Neuronal stem cell (in vitro differentiated cells): ENCODE data around the gene PIK3R1.
A peak's percentile ranks its signal among the peaks of the same experiment; 100 is the strongest.

Experiments used
- DNase-seq: peaks from one replicate; pipeline ENCODE4 v3.0.0-alpha.2; 2013; ENCODE audit warnings: low spot score
- H2AFZ ChIP-seq: one replicate; pipeline ENCODE4 v1.6.1; 2013; ENCODE audit warnings: mild to moderate bottlenecking, low read length, inconsistent platforms
- H2AK5ac ChIP-seq: 2 replicates; pipeline ENCODE4 v1.6.1; 2013; ENCODE audit warnings: low read depth, mild to moderate bottlenecking, inconsistent platforms, low read length, moderate library complexity, mixed read lengths
- H2BK120ac ChIP-seq: 2 replicates; pipeline ENCODE4 v1.6.1; 2013; ENCODE audit warnings: low read depth, mild to moderate bottlenecking, inconsistent platforms, low read length, moderate library complexity, mixed read lengths
- H2BK12ac ChIP-seq: one replicate; pipeline ENCODE4 v1.6.1; 2013; ENCODE audit warnings: low read length, inconsistent platforms
- H2BK15ac ChIP-seq: 2 replicates; pipeline ENCODE4 v1.6.1; 2013; ENCODE audit warnings: mild to moderate bottlenecking, low read length, inconsistent platforms, mixed read lengths
- H2BK5ac ChIP-seq: one replicate; pipeline ENCODE4 v1.6.1; 2013; ENCODE audit warnings: inconsistent platforms, mild to moderate bottlenecking, low read length, moderate library complexity
- H3K14ac ChIP-seq: one replicate; pipeline ENCODE4 v1.6.1; 2013; ENCODE audit warnings: low read length, inconsistent platforms
- H3K18ac ChIP-seq: 2 replicates; pipeline ENCODE4 v1.6.1; 2013; ENCODE audit warnings: low read length, inconsistent platforms
- H3K23ac ChIP-seq: 2 replicates; pipeline ENCODE4 v1.6.1; 2013; ENCODE audit warnings: low read depth, mild to moderate bottlenecking, mixed read lengths, low read length, inconsistent platforms; ENCODE audit not compliant: poor library complexity
- H3K27ac ChIP-seq: replicated peaks from 3 replicates; pipeline ENCODE4 v1.5.1; 2013; ENCODE audit warnings: low read length, inconsistent platforms
- H3K27me3 ChIP-seq, 3 experiments: 2 replicates each; pipeline ENCODE4 v1.6.1; 2013; ENCODE audit warnings: low read length in 3 of 3, mild to moderate bottlenecking in 2 of 3, inconsistent platforms in 1 of 3, low read depth in 1 of 3, mixed read lengths in 1 of 3, moderate library complexity in 1 of 3; ENCODE audit not compliant: control insufficient read depth in 3 of 3, insufficient read depth in 3 of 3
- H3K36me3 ChIP-seq, 2 donors: replicated peaks in 1 of 2; 2 replicates each; pipeline ENCODE4 v1.6.1; 2013; ENCODE audit warnings: low read length in 2 of 2; ENCODE audit not compliant: control insufficient read depth in 2 of 2, insufficient read depth in 2 of 2
- H3K4ac ChIP-seq: 2 replicates; pipeline ENCODE4 v1.6.1; 2013; ENCODE audit warnings: inconsistent platforms, mild to moderate bottlenecking, low read length, moderate library complexity
- H3K4me1 ChIP-seq, 2 donors: 1 replicate in 1 of 2; 2 replicates in 1 of 2; pipeline ENCODE4 v1.6.1; 2013; ENCODE audit warnings: low read length in 2 of 2, low read depth in 1 of 2; ENCODE audit not compliant: control insufficient read depth in 2 of 2, insufficient read depth in 1 of 2
- H3K4me2 ChIP-seq: one replicate; pipeline ENCODE4 v1.6.1; 2013; ENCODE audit warnings: mild to moderate bottlenecking, low read length, inconsistent platforms; ENCODE audit not compliant: insufficient read depth, poor library complexity, severe bottlenecking
- H3K4me3 ChIP-seq, 2 donors: 2 replicates each; pipeline ENCODE4 v1.5.1; 2013; ENCODE audit warnings: low read length in 2 of 2, mild to moderate bottlenecking in 2 of 2, inconsistent platforms in 1 of 2, moderate library complexity in 1 of 2
- H3K79me1 ChIP-seq: one replicate; pipeline ENCODE4 v1.6.1; 2013; ENCODE audit warnings: low read depth, mild to moderate bottlenecking, inconsistent platforms, low read length, moderate library complexity
- H3K9ac ChIP-seq: one replicate; pipeline ENCODE4 v1.6.1; 2013; ENCODE audit warnings: mild to moderate bottlenecking, low read depth, low read length, inconsistent platforms; ENCODE audit not compliant: poor library complexity
- H3K9me3 ChIP-seq, 2 donors: replicated peaks in 1 of 2; 2 replicates each; pipeline versions ENCODE3 to v1.6.1; 2013; ENCODE audit warnings: low read length in 2 of 2, mild to moderate bottlenecking in 2 of 2, inconsistent platforms in 1 of 2, low read depth in 1 of 2, mixed read lengths in 1 of 2, moderate library complexity in 1 of 2; ENCODE audit not compliant: control insufficient read depth in 2 of 2, insufficient read depth in 1 of 2
- H4K8ac ChIP-seq: one replicate; pipeline ENCODE4 v1.6.1; 2013; ENCODE audit warnings: low read depth, mild to moderate bottlenecking, inconsistent platforms, low read length, moderate library complexity
- H4K91ac ChIP-seq: one replicate; pipeline ENCODE4 v1.6.1; 2013; ENCODE audit warnings: low read length, low read depth, mild to moderate bottlenecking, inconsistent platforms; ENCODE audit not compliant: poor library complexity
- WGBS, 2 donors: extraction: QIAGEN DNeasy Blood & Tissue Kit; methylation state at CpG; one replicate each; pipeline ENCODE4 v1.1.7; 2013; ENCODE audit warnings: missing lambda C conversion rate in 2 of 2, mixed read lengths in 1 of 2; ENCODE audit not compliant: insufficient read length in 2 of 2, insufficient replicate concordance in 1 of 2; ENCODE audit errors: extremely low coverage in 2 of 2; 5-methylcytosine and 5-hydroxymethylcytosine counted together

The PIK3R1 gene

GRCh38 chr5:68189613-68190012 is 25.9 kb upstream of the PIK3R1 start:
- H2BK5ac ChIP-seq = no peak overlapping the region
- no peaks in the 10 kb centered on the region for H3K27me3 ChIP-seq
- no peak overlapping the region for H2BK120ac ChIP-seq
- H3K9ac ChIP-seq = no peak overlapping the region
- no peak overlapping the region for H2AK5ac ChIP-seq
- H2BK12ac ChIP-seq = no peak overlapping the region
- DNase-seq = no peak
- H3K14ac ChIP-seq = no peak overlapping the region
- no CpG with 5 or more reads among the region's 5 CpGs for WGBS, 2 donors
- no peak overlapping the region for H3K18ac ChIP-seq
- H3K36me3 ChIP-seq = no peaks in the 10 kb centered on the region
- H2AFZ ChIP-seq = peak overlapping the region; percentile 53
- H3K27ac ChIP-seq = no peak overlapping the region
- H3K79me1 ChIP-seq = no peaks in the 10 kb centered on the region
- H3K9me3 ChIP-seq = no peaks in the 10 kb centered on the region
- H2BK15ac ChIP-seq = no peak overlapping the region
- H3K4me1 ChIP-seq = peaks cover 5 to 22% of the 10 kb centered on the region in 2 donors
- no peak overlapping the region for H3K4me2 ChIP-seq
- H4K91ac ChIP-seq = no peak overlapping the region
- H3K4ac ChIP-seq = no peak overlapping the region
- no peak overlapping the region for H3K4me3 ChIP-seq
- no peak overlapping the region for H3K23ac ChIP-seq
- H4K8ac ChIP-seq = no peak overlapping the region

DNA sequence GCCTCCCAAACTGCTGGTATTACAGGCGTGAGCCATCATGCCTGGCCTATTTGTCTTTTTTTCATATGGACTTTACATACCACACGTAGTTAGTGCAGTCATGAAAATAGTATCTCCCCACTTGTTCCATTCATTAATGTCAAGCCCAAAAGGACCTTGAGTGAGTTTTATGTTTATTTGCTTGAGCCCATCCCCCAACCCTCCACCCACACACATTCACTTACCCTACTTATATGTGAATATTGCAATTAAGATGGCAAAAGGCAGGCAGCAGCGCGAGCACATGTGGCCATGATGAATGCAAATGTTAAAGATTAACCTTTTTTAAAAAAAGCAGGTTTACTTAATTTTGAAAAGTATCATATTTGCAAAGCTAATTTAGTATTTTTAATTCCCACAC is 24.9 kb upstream of the PIK3R1 start:
- H4K8ac ChIP-seq = no peak overlapping the region
- no peak overlapping the region for H4K91ac ChIP-seq
- H3K9me3 ChIP-seq = no peaks in the 10 kb centered on the region
- no peak overlapping the region for H3K14ac ChIP-seq
- H3K9ac ChIP-seq = no peak overlapping the region
- no CpG with 5 or more reads among the region's 4 CpGs for WGBS, 2 donors
- H3K18ac ChIP-seq = no peak overlapping the region
- no peak overlapping the region for H2BK15ac ChIP-seq
- H3K36me3 ChIP-seq = no peaks in the 10 kb centered on the region
- H3K4me1 ChIP-seq = peaks cover 5 to 22% of the 10 kb centered on the region in 2 donors
- no peak overlapping the region for H3K4me3 ChIP-seq
- DNase-seq = no peak
- H3K4me2 ChIP-seq = no peak overlapping the region
- no peaks in the 10 kb centered on the region for H3K79me1 ChIP-seq
- no peak overlapping the region for H2AFZ ChIP-seq
- no peak overlapping the region for H2BK120ac ChIP-seq
- H3K27me3 ChIP-seq = no peaks in the 10 kb centered on the region
- no peak overlapping the region for H2BK5ac ChIP-seq
- H2AK5ac ChIP-seq = no peak overlapping the region
- H2BK12ac ChIP-seq = no peak overlapping the region
- no peak overlapping the region for H3K4ac ChIP-seq
- H3K23ac ChIP-seq = no peak overlapping the region
- H3K27ac ChIP-seq = no peak overlapping the region

GRCh38 chr5:68191083-68191791 is 24.3 kb upstream of the PIK3R1 start:
- H3K23ac ChIP-seq = no peak overlapping the region
- no peak overlapping the region for H2BK12ac ChIP-seq
- no peak overlapping the region for H3K4me3 ChIP-seq
- no peak overlapping the region for H3K18ac ChIP-seq
- no peak for DNase-seq
- H2BK120ac ChIP-seq = no peak overlapping the region
- H3K9ac ChIP-seq = no peak overlapping the region
- no peak overlapping the region for H3K27ac ChIP-seq
- no CpG with 5 or more reads among the region's 1 CpG for WGBS, 2 donors
- H4K8ac ChIP-seq = no peak overlapping the region
- H3K4ac ChIP-seq = no peak overlapping the region
- H2BK15ac ChIP-seq = no peak overlapping the region
- H3K14ac ChIP-seq = no peak overlapping the region
- no peak overlapping the region for H3K4me2 ChIP-seq
- no peaks in the 10 kb centered on the region for H3K79me1 ChIP-seq
- H3K27me3 ChIP-seq = no peaks in the 10 kb centered on the region
- H2AFZ ChIP-seq = no peak overlapping the region
- no peaks in the 10 kb centered on the region for H3K9me3 ChIP-seq
- no peak overlapping the region for H2BK5ac ChIP-seq
- H3K36me3 ChIP-seq = no peaks in the 10 kb centered on the region
- no peak overlapping the region for H4K91ac ChIP-seq
- peaks cover 5 to 22% of the 10 kb centered on the region in 2 donors for H3K4me1 ChIP-seq
- H2AK5ac ChIP-seq = no peak overlapping the region

DNA sequence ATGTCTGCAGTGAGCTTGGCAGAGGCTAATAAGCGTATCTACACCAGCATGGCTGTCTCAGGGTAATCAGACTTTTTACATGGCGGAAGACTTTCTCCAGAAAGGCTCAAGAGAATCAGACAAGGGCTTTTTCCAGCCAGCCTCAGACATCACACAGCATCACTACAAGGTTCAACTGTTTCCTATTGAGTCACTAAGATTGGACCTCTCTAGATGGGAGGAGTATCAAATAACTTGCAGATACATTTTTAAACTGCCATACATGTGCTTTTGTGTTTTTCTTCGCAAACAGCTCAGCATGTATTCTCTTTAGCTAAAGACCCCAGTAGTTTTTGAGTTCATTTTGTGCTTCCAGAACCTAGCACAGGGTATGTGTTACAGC is 22.9 kb upstream of the PIK3R1 start:
- H3K4me3 ChIP-seq = no peak overlapping the region
- H2BK5ac ChIP-seq = no peak overlapping the region
- DNase-seq = no peak
- H2AFZ ChIP-seq = no peak overlapping the region
- no peak overlapping the region for H2BK12ac ChIP-seq
- no peak overlapping the region for H3K14ac ChIP-seq
- no peaks in the 10 kb centered on the region for H3K79me1 ChIP-seq
- peaks cover 0 to 2% of the 10 kb centered on the region in 2 donors for H3K9me3 ChIP-seq
- H3K4ac ChIP-seq = no peak overlapping the region
- no peak overlapping the region for H3K4me2 ChIP-seq
- H3K27ac ChIP-seq = no peak overlapping the region
- no peak overlapping the region for H2BK15ac ChIP-seq
- H3K23ac ChIP-seq = no peak overlapping the region
- no peak overlapping the region for H3K9ac ChIP-seq
- no peak overlapping the region for H4K8ac ChIP-seq
- H2BK120ac ChIP-seq = no peak overlapping the region
- H2AK5ac ChIP-seq = no peak overlapping the region
- H3K18ac ChIP-seq = no peak overlapping the region
- H3K4me1 ChIP-seq = peaks cover 5 to 22% of the 10 kb centered on the region in 2 donors
- no peaks in the 10 kb centered on the region for H3K27me3 ChIP-seq
- H4K91ac ChIP-seq = no peak overlapping the region
- WGBS, 2 donors = no CpG with 5 or more reads among the region's 3 CpGs
- H3K36me3 ChIP-seq = no peaks in the 10 kb centered on the region
